ENCODE results near the gene PCSK2. TPM values are rescaled to one million over a fixed set of nuclear protein-coding genes. Genes with fewer than 3 reads are reported as not detected.

The PCSK2 gene
- total and polyA plus RNA-seq, 8 donors, result 5.4 to 51.0 (median 9.3) TPM

- intact Hi-C loops (cut with DNase I), result no loop called here
Measured at GRCh38 chr20:17327185-17328148, 100.6 kb downstream of the PCSK2 start.

DNA sequence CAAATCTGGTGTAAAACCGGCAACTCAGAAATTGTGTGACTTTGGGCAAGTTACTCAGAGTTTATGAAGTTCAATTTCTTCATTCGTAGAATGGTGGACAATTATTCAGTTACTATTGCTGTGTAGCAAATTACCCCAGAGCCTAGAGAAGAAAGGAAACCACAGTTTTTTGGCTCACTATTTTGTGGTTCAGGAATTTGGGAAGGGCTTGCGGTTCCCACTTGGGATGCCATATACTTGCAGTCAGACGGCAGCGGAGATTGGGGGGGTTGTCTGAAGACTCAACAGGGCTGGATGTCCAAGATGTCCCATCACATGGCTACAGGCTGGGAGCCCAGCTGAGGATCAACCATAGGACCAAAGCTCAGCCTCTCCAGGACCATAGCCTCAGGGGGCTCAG, 108.1 kb downstream of the PCSK2 start:
- ATAC-seq, result no peak
- Histone ChIP-seq H3K4me3 (no peak overlapping the region), H3K4me1 (no peaks in the 10 kb centered on the region), H3K27ac (no peak overlapping the region), H3K27me3 (peaks cover 0 to under 1% (median 0%) of the 10 kb centered on the region in 4 donors), H3K9me3 (no peaks in the 10 kb centered on the region), H3K36me3 (no peaks in the 10 kb centered on the region)
- WGBS, 2 donors, result 74 to 78% methylated on average over 5 of the region's 5 CpGs
- no peak for FAIRE-seq
- DNase-seq, result no peak
- TF ChIP-seq, protein P1, sequence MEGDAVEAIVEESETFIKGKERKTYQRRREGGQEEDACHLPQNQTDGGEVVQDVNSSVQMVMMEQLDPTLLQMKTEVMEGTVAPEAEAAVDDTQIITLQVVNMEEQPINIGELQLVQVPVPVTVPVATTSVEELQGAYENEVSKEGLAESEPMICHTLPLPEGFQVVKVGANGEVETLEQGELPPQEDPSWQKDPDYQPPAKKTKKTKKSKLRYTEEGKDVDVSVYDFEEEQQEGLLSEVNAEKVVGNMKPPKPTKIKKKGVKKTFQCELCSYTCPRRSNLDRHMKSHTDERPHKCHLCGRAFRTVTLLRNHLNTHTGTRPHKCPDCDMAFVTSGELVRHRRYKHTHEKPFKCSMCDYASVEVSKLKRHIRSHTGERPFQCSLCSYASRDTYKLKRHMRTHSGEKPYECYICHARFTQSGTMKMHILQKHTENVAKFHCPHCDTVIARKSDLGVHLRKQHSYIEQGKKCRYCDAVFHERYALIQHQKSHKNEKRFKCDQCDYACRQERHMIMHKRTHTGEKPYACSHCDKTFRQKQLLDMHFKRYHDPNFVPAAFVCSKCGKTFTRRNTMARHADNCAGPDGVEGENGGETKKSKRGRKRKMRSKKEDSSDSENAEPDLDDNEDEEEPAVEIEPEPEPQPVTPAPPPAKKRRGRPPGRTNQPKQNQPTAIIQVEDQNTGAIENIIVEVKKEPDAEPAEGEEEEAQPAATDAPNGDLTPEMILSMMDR (IDR thresholded peaks at IDR 0.05), result no peak
- intact Hi-C loops (cut with DNase I), result no loop called here

More at GRCh38 chr20:17327185-17328148, 100.6 kb downstream of the PCSK2 start:
- H3K4me3 ChIP-seq, result no peak overlapping the region
- H3K4me1 ChIP-seq, result no peaks in the 10 kb centered on the region
- DNase-seq (no peak), ATAC-seq (peak in 2 of 4 donors; percentile 71 to 79), FAIRE-seq (no peak)
- TF ChIP-seq, protein P1 (IDR thresholded peaks at IDR 0.05), result no peak
- WGBS, 2 donors, result 23 to 24% methylated on average over 27 to 28 of the region's 28 CpGs
- no peaks in the 10 kb centered on the region for H3K9me3 ChIP-seq
- no peaks in the 10 kb centered on the region for H3K36me3 ChIP-seq
- H3K27ac ChIP-seq, result no peak overlapping the region
- peaks cover 0 to 5% (median 0%) of the 10 kb centered on the region in 4 donors for H3K27me3 ChIP-seq

DNA sequence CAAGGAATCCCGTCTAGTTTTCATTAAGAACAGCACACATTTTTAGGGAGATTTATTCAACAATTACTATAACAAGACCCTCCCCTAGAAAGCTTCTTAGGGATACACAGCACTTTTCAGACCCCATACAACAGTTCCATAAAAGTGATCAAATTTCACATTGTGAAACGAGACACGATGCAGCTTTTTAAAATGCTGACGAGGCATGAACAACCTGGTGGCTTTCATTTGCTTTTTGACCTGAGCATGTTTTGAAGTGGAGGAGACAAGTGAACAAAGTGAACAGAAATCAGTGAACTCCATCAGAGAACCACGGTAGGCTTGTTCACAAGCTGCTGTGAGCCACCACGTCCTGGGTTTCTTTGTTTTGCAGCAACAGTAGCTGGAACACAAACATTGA, 112.2 kb downstream of the PCSK2 start:
- no peaks in the 10 kb centered on the region for H3K27me3 ChIP-seq
- H3K4me3 ChIP-seq, result no peak overlapping the region
- H3K27ac ChIP-seq, result no peak overlapping the region
- no peaks in the 10 kb centered on the region for H3K36me3 ChIP-seq
- intact Hi-C loops (cut with DNase I), result no loop called here
- TF ChIP-seq, protein P1 (IDR thresholded peaks at IDR 0.05), result no peak
- ATAC-seq (no peak), DNase-seq (no peak), FAIRE-seq (no peak)
- no peaks in the 10 kb centered on the region for H3K9me3 ChIP-seq
- H3K4me1 ChIP-seq, result no peaks in the 10 kb centered on the region
- WGBS, 2 donors, result 45 to 54% methylated on average over 6 of the region's 6 CpGs

DNA sequence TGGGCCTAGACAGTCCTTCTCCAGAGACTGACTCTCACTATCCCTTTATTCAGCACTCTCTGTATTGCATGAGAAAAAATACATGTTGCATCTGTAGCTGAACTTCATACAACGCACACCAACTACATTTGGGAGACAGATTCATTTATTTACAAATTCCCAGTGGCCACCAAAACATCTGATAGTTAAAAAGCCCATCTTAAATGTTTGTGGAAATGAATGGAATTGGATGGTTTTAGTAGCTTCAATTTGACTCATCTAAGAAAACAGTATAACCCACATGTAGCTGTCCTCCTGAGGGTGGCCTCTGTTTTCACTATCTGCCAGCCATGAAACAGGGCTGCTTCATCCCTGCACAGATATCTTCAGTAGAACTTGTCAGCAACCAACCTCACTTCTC, 116.3 kb downstream of the PCSK2 start:
- Histone ChIP-seq H3K27ac (no peak overlapping the region), H3K4me1 (no peaks in the 10 kb centered on the region), H3K9me3 (no peaks in the 10 kb centered on the region), H3K36me3 (no peaks in the 10 kb centered on the region), H3K27me3 (no peaks in the 10 kb centered on the region), H3K4me3 (no peak overlapping the region)
- no peak for ATAC-seq
- TF ChIP-seq, protein P1 (IDR thresholded peaks at IDR 0.05), result no peak
- DNase-seq, result no peak
- no peak for FAIRE-seq
- intact Hi-C loops (cut with DNase I), result no loop called here
- WGBS, 2 donors, result 87 to 94% methylated on average over 1 of the region's 1 CpG
